AG04449 (cell line): ENCODE results near the gene NIPAL1.
"Not testable (repeated sequence)": the region's sequence is repeated elsewhere in the genome, so short reads cannot be mapped to it uniquely, and the experiment has no call there.

Experiments used
- CTCF ChIA-PET: fragments of 350-600 bp; formaldehyde crosslinking; extraction: SDS; loops from one replicate; lab custom pipeline; 2021; ENCODE audit warnings: antibody characterized with exemption; lab: Yijun Ruan, JAX
- POLR2A ChIA-PET: fragments of 400-600, 350-600 bp; formaldehyde crosslinking; extraction: SDS; loops from one replicate; lab custom pipeline; 2020; ENCODE audit warnings: antibody characterized with exemption, inconsistent platforms; lab: Yijun Ruan, JAX
- DNase-seq: peaks from one replicate; pipeline ENCODE4 v3.0.0-alpha.2; 2010; ENCODE audit warnings: low read depth, low spot score
- H3K4me3 ChIP-seq: 2 replicates; pipeline ENCODE4 v1.5.1; 2011; ENCODE audit warnings: low read depth, mild to moderate bottlenecking, control low read depth, low read length
- TF ChIP-seq, protein P1 (sequence below): IDR thresholded peaks from one replicate; pipeline ENCODE4 v1.5.1; 2011; ENCODE audit warnings: mild to moderate bottlenecking, moderate library complexity, low read length, control low read depth, inconsistent platforms; ENCODE audit not compliant: insufficient read depth; ENCODE audit errors: missing control alignments

The NIPAL1 gene

GRCh38 chr4:48016141-48017107 lies at the start of gene NIPAL1, which contains the start of gene CNGA1:
Gene NIPAL1 (plus strand): TSS chr4:48016772. CDS start chr4:48016840, 68 bp downstream.
Gene CNGA1 (minus strand): TSS chr4:48016681. CDS start chr4:47952689, 63,992 bp downstream.
- DNase-seq: no peak

DNA sequence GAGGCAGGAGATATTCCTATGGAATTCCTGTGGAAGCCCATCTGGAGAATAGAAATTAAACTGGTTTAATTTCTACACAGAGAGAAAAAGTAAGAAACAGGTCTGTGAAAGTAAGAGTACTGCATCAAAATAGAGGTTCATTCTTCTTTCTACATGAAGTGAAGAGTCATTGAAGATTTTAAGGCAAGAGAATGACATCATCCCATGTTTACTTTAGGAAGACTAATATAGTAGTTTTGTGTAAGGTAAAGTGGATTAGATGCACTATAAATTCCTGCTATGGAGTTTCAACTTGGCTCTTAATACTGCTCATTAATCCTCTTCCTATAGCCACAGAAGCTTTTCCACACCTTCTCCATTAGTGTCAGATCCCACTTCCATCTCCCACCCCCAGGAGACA lies 47.7 kb upstream of the NIPAL1 start:
- ChIA-PET CTCF (no interaction called here), POLR2A (no interaction called here)
- H3K4me3 ChIP-seq: no peak overlapping the region
- TF ChIP-seq, protein P1, sequence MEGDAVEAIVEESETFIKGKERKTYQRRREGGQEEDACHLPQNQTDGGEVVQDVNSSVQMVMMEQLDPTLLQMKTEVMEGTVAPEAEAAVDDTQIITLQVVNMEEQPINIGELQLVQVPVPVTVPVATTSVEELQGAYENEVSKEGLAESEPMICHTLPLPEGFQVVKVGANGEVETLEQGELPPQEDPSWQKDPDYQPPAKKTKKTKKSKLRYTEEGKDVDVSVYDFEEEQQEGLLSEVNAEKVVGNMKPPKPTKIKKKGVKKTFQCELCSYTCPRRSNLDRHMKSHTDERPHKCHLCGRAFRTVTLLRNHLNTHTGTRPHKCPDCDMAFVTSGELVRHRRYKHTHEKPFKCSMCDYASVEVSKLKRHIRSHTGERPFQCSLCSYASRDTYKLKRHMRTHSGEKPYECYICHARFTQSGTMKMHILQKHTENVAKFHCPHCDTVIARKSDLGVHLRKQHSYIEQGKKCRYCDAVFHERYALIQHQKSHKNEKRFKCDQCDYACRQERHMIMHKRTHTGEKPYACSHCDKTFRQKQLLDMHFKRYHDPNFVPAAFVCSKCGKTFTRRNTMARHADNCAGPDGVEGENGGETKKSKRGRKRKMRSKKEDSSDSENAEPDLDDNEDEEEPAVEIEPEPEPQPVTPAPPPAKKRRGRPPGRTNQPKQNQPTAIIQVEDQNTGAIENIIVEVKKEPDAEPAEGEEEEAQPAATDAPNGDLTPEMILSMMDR: no peak
- DNase-seq: no peak

More at GRCh38 chr4:48016141-48017107, at the start of gene NIPAL1, which contains the start of gene CNGA1:
- peak within 1 kb of the TSS; percentile 65 for H3K4me3 ChIP-seq
- POLR2A ChIA-PET: no interaction called here
- CTCF ChIA-PET: interaction anchor here (1.1 to 1.2 kb wide), 2 partner anchors 8 to 17 kb away, joined by 3 read pairs; no protein-coding TSS in a partner anchor
- TF ChIP-seq, protein P1: peak; percentile 54

GRCh38 chr4:47972181-47972580 lies 44.4 kb upstream of the NIPAL1 start:
- POLR2A ChIA-PET: no interaction called here
- DNase-seq: no peak
- CTCF ChIA-PET: no interaction called here
- no peak overlapping the region for H3K4me3 ChIP-seq
- TF ChIP-seq, protein P1: no peak

GRCh38 chr4:47972721-47973120 lies 43.9 kb upstream of the NIPAL1 start:
- DNase-seq: no peak
- ChIA-PET CTCF (no interaction called here), POLR2A (no interaction called here)
- H3K4me3 ChIP-seq: no peak overlapping the region
- TF ChIP-seq, protein P1: no peak

DNA sequence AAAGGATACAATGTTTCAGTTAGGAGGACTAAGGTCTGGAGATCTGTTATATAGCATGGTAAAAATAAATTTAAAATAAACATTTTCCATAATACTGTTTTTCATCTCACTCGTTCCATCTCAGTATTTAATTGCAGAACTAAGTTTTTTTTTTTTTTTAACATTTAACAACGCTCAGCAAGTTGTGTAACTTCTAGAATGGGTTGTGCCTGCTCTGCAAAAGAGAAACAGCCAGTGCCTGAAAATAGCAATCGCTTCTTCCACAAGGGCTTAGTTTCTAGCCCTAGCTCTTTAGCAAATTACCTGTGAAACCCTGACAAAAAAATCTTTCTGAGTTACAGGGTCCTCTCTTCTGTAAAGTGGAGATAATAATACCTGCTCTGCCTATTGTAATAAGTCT lies 42.0 kb upstream of the NIPAL1 start:
- no peak overlapping the region for H3K4me3 ChIP-seq
- POLR2A ChIA-PET: no interaction called here
- TF ChIP-seq, protein P1: no peak
- CTCF ChIA-PET: no interaction called here
- DNase-seq: no peak

DNA sequence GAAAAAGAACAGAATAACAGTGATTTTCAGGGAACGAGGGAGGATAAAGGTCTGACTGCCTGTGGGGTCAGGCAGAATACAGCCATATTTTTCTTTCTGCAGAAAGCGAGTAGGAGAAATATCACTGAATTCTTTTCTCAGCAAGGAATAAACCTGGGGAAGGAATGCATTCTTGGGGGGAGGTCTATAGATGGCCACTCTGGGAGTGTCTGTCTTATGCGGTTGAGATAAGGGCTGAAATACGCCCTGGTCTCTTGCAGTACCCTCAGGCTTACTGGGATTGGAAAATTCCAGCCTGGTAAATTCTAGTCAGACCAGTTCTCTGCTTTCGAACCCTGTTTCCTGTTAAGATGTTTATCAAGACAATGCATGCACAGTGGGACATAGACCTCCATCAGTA lies 26.4 kb upstream of the NIPAL1 start:
- ChIA-PET CTCF (no interaction called here), POLR2A (no interaction called here)
- H3K4me3 ChIP-seq: no peak overlapping the region
- TF ChIP-seq, protein P1: no peak
- DNase-seq: no peak

DNA sequence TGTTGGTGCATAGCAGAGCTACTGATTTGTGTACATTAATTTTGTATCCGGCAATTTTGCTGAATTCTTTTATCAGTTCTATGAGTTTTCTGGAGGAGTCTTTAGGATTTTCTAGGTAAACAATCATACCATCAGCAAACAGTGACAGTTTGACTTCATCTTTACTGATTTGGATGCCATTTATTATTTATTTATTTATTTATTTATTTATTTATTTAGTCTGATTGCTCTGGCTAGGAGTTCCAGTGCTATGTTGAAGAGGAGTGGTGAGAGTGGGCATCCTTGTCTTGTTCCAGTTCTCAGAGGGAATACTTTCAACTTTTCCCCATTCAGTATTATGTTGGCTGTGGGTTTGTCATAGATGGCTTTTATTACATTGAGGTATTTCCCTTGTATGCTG lies 24.1 kb upstream of the NIPAL1 start:
- H3K4me3 ChIP-seq, CTCF ChIA-PET, DNase-seq, POLR2A ChIA-PET: not testable (repeated sequence)
